K562 (cell line): ENCODE measurements around the gene XBP1. TPM values are rescaled to one million over a fixed set of nuclear protein-coding genes. Genes with fewer than 3 reads are reported as not detected.

ENCODE experiments used
- ATAC-seq: fragments of 200-7000 bp; cut with Tn5 transposase; 3 replicates; pipeline ENCODE4 v1.9.1; 2020; ENCODE audit warnings: moderate library complexity
- BruUV-seq: library from RNA; stranded (reverse); fragments of 400-500 nt; replicated peaks from 2 replicates; lab custom pipeline; 2021; lab: Mats Ljungman, UMichigan
- CTCF ChIA-PET: fragments of 300-600 bp; formaldehyde crosslinking; extraction: SDS; loops from one replicate; lab custom pipeline; 2021; ENCODE audit warnings: low intra/inter-chr PET ratio; lab: Yijun Ruan, JAX
- POLR2A ChIA-PET: fragments of 300-600, 350-650 bp; sonication (Branson Sonifier 250); formaldehyde crosslinking; extraction: SDS; loops from one replicate; lab custom pipeline; 2021; ENCODE audit warnings: antibody characterized with exemption, inconsistent platforms; lab: Yijun Ruan, JAX
- DNase-seq, 4 experiments: peaks; one replicate each; pipeline versions ENCODE4 v3.0.0 to v3.0.0-alpha.2; 2011 to 2018; ENCODE audit warnings: low spot score in 3 of 4, mixed read lengths in 3 of 4; ENCODE audit errors: extremely low read depth in 1 of 4
- FAIRE-seq: peaks from 2 replicates; lab custom pipeline; 2011; peaks lifted over from hg19 to GRCh38; lab: Jason Lieb, UNC
- H2AFZ ChIP-seq: 2 replicates; pipeline ENCODE4 v1.6.0; 2011; ENCODE audit warnings: low read depth, low read length, control low read depth, inconsistent platforms
- H3K27ac ChIP-seq: fragments of 200-600 bp; 3 replicates; pipeline ENCODE4 v1.8.0; 2011; ENCODE audit warnings: low read depth, mild to moderate bottlenecking, control low read depth, inconsistent platforms, low read length, moderate library complexity, mixed read lengths; ENCODE audit errors: extremely low read depth
- H3K27me3 ChIP-seq, 2 experiments: fragments of 300-600 bp in 1 of 2; 2 replicates in 1 of 2; 3 replicates in 1 of 2; pipeline versions ENCODE4 v1.6.0 to v1.8.0; 2011; ENCODE audit warnings: inconsistent platforms in 2 of 2, low read length in 2 of 2, mild to moderate bottlenecking in 1 of 2, mixed read lengths in 1 of 2, moderate library complexity in 1 of 2; ENCODE audit not compliant: control insufficient read depth in 2 of 2, insufficient read depth in 2 of 2
- H3K36me3 ChIP-seq: fragments of 300-600 bp; 3 replicates; pipeline ENCODE4 v1.8.0; 2011; ENCODE audit warnings: mild to moderate bottlenecking, low read length, inconsistent platforms; ENCODE audit not compliant: control insufficient read depth, insufficient read depth
- H3K4me1 ChIP-seq, 2 experiments: fragments of 200-600 bp in 1 of 2; replicated peaks in 1 of 2; 2 replicates in 1 of 2; 3 replicates in 1 of 2; pipeline versions ENCODE4 v1.5.1 to v1.8.0; 2011; ENCODE audit warnings: inconsistent platforms in 2 of 2, low read length in 2 of 2, mild to moderate bottlenecking in 1 of 2, mixed read lengths in 1 of 2, moderate library complexity in 1 of 2; ENCODE audit not compliant: control insufficient read depth in 2 of 2, insufficient read depth in 2 of 2
- H3K4me2 ChIP-seq: 2 replicates; pipeline ENCODE4 v1.6.1; 2011; ENCODE audit warnings: low read length, control low read depth, inconsistent platforms, mixed read lengths; ENCODE audit not compliant: insufficient read depth
- H3K4me3 ChIP-seq: fragments of 200-600 bp; sonication (generic), shearing (Covaris generic); 2 replicates; pipeline ENCODE4 v1.5.1; 2016; ENCODE audit warnings: control low read depth, inconsistent platforms
- H3K79me2 ChIP-seq: fragments of 200-600 bp; 3 replicates; pipeline ENCODE4 v1.8.0; 2011; ENCODE audit warnings: low read length, inconsistent platforms; ENCODE audit not compliant: control insufficient read depth, insufficient read depth
- H3K9ac ChIP-seq, 2 experiments: 2 replicates each; pipeline versions ENCODE4 v1.6.0 to v1.6.1; 2011; ENCODE audit warnings: low read depth in 2 of 2, low read length in 2 of 2, control low read depth in 1 of 2, inconsistent platforms in 1 of 2, mild to moderate bottlenecking in 1 of 2, mixed read lengths in 1 of 2; ENCODE audit not compliant: insufficient read depth in 1 of 2
- H3K9me1 ChIP-seq: one replicate; pipeline ENCODE4 v1.6.0; 2011; ENCODE audit warnings: inconsistent platforms, mild to moderate bottlenecking, low read length, moderate library complexity; ENCODE audit not compliant: control insufficient read depth, insufficient read depth
- H3K9me3 ChIP-seq: replicated peaks from 2 replicates; pipeline ENCODE4 v1.5.1; 2011; ENCODE audit warnings: low read depth, low read length, inconsistent platforms; ENCODE audit not compliant: control insufficient read depth, insufficient read depth
- H4K20me1 ChIP-seq: replicated peaks from 2 replicates; pipeline ENCODE4 v1.6.1; 2011; ENCODE audit warnings: low read length, inconsistent platforms, mixed read lengths; ENCODE audit not compliant: control insufficient read depth, insufficient read depth
- CGGBP1 ChIP-seq: fragments of 250-450 bp; sonication (Bioruptor Pico); IDR thresholded peaks from 2 replicates; pipeline ENCODE4 v1.9.0; 2021; ENCODE audit warnings: mild to moderate bottlenecking
- WHSC1 ChIP-seq: IDR thresholded peaks from one replicate; pipeline ENCODE4 v1.6.1; 2012; ENCODE audit warnings: low read length, control low read depth, inconsistent platforms
- ZBTB12 ChIP-seq: fragments of 250-450 bp; sonication (Bioruptor Pico); IDR thresholded peaks from 2 replicates; pipeline ENCODE4 v1.4.0; 2020
- WGBS: fragments of 100-300 bp; shearing (Covaris generic); methylation state at CpG from one replicate; pipeline ENCODE4 v1.1.6; 2016; ENCODE audit warnings: low coverage, mixed read lengths; ENCODE audit not compliant: insufficient coverage; ENCODE audit errors: missing lambda C conversion rate; 5-methylcytosine and 5-hydroxymethylcytosine counted together
- in situ Hi-C: fragments of 300-500 bp; cut with MboI; formaldehyde crosslinking; loops from 4 replicates; pipeline ENCODE4 v1.15.0; 2018; ENCODE audit warnings: inconsistent platforms, mixed read lengths
- intact Hi-C: fragments of 100-400 bp; cut with micrococcal nuclease; formaldehyde crosslinking; loops from 2 replicates; pipeline ENCODE4 v1.14.2; 2022
- polyA plus RNA-seq, 8 experiments: library from polyadenylated mRNA; depleted of rRNA in 4 of 8; stranded (reverse) in 5 of 8; unstranded in 3 of 8; fragments of >200 nt; fragmentation: Nextera tagmentation in 2 of 8; fragmentation: Illumina TruSeq in 1 of 8; extraction: Ambion mirVana in 2 of 8; extraction: Trizol in 1 of 8; gene quantifications; 2 replicates each; pipeline versions ENCODE4 v1.2.1 to v1.2.3, GENCODE V29; 2011 to 2014; ENCODE audit warnings: inconsistent platforms in 1 of 8, missing spikeins in 1 of 8
- total RNA-seq, 7 experiments: library from RNA; depleted of rRNA in 6 of 7; stranded (reverse); fragments of >200 nt in 6 of 7; fragmentation: Illumina TruSeq in 2 of 7; extraction: Trizol in 2 of 7; gene quantifications; 2 replicates each; pipeline versions ENCODE4 v1.2.1 to v1.2.3, GENCODE V29; 2011 to 2021; ENCODE audit warnings: low replicate concordance in 1 of 7

The XBP1 gene
- total and polyA plus RNA-seq, 9 of the 15 experiments (the other 6 are each of a cell fraction or from before 2014, with no cell fraction given) = 25.0 to 218 (median 94.6) TPM

- ATAC-seq = no peak
- Histone ChIP-seq H3K27me3 (no peaks in the 10 kb centered on the region), H3K79me2 (no peaks in the 10 kb centered on the region), H3K4me3 (no peak overlapping the region), H2AFZ (no peak overlapping the region), H3K4me1 (peaks cover 0 to 4% of the 10 kb centered on the region in 2 experiments; a peak in 1 of 5 replicates), H4K20me1 (no peaks in the 10 kb centered on the region), H3K27ac (no peak overlapping the region), H3K36me3 (no peaks in the 10 kb centered on the region), H3K9ac (no peak overlapping the region), H3K4me2 (no peak overlapping the region), H3K9me1 (no peaks in the 10 kb centered on the region), H3K9me3 (no peaks in the 10 kb centered on the region)
- in situ Hi-C loops (loop anchor here (10.0 kb wide), 1 partner anchor 813 kb away; no protein-coding TSS in a partner anchor), intact Hi-C loops (no loop called here)
- no peak for DNase-seq
- POLR2A ChIA-PET = interaction anchor here (0.9 kb wide), 1 partner anchor 17 kb away, joined by 3 read pairs; no protein-coding TSS in a partner anchor
- WGBS = 43% methylated on average over 5 of the region's 6 CpGs
- TF ChIP-seq CGGBP1 = no peak
- TF ChIP-seq WHSC1 = no peak
- TF ChIP-seq ZBTB12 (CRISPR knock-in tag) = no peak
- TF ChIP-seq, all 486 proteins: peak for 0
- CTCF ChIA-PET = no interaction called here
- BruUV-seq = no TSS peak
- no peak for FAIRE-seq
Measured at GRCh38 chr22:28837640-28838039, 37.3 kb upstream of the XBP1 start.
